GM18861 (cell line): ENCODE data around the gene PTPRA.
"Not testable (repeated sequence)": the region's sequence is repeated elsewhere in the genome, so short reads cannot be mapped to it uniquely, and the experiment has no call there.

Experiments
- ATAC-seq: cut with Tn5 transposase; IDR thresholded peaks from one replicate; pipeline ENCODE4 v1.9.1; 2021; ENCODE audit not compliant: unreplicated experiment

Gene PTPRA

DNA sequence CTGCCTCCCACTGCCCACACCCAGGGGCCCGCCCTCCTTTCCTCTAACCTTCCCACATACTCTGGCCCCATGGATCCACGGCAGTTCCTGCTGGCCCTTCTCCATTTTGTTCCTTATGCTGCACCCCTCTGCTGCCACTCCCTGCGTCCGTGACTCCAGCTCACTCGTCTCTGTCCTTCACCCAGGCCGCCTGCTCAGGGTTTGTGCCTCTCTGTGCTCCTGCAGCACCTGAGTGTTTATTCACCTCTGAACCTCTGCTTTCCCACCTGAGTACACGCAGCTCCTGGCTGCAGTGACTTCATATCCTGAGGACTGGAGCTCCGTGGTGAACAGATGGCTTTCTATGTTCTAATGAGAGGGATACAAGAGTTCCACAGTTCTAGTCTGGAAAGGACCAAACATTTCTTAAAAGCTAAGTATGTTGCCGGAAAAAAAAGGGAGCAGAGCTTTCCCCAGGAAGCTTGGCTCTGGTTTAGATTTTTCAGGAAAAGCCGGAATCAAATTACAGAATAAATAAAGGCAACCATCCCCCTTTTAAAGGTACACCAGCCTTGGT, 168.7 kb downstream of the PTPRA start:
- ATAC-seq, result no peak

- ATAC-seq, result no peak
Observed at GRCh38 chr20:3042625-3043024, 169.3 kb downstream of the PTPRA start.

DNA sequence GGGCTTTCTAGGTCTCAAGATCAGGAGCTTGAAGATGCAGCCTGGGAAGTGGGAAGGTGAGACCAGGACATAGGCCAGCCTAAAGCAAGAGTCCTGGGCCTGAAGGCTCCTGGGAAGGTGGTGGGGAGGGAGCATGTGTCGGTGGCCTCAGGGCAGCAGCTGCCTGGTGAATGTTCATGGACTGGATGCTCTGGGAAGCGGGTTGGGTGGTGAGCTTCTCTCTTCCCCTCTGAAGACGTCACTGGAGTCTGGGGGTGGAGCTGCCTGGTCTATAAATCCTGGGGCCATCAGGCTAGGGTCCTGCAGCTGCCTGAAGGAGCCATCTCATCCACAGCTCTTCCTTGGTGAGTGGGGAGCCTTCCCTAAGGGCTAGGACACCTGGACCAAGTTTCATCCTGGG, 170.0 kb downstream of the PTPRA start, which contains the start of gene GNRH2:
GNRH2 (plus strand) TSS at position 301 of the 400 bp plus-strand sequence. CDS start 793 bp downstream, outside the sequence.
- no peak for ATAC-seq

DNA sequence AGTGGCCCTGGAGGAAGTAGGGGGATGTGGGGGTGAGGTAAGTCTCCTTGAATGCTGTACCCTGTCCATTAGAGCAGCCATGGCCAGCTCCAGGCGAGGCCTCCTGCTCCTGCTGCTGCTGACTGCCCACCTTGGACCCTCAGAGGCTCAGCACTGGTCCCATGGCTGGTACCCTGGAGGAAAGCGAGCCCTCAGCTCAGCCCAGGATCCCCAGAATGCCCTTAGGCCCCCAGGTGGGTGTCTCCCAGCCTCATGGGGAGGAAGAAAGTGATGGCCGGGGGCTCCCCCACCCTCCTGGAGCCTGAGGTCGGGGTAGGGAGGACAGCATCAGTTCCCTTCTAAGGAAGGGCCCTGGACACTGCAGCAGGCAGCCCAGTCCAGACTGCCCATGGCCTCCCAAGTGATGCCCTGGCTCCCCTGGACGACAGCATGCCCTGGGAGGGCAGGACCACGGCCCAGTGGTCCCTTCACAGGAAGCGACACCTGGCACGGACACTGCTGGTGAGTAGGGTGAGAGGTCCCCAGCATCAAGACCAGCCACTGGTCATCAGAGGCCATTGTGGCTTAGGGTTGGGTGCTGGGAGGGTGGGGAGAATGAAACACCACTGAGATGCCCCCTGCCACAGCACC, 171.2 kb downstream of the PTPRA start:
- ATAC-seq, result no peak

DNA sequence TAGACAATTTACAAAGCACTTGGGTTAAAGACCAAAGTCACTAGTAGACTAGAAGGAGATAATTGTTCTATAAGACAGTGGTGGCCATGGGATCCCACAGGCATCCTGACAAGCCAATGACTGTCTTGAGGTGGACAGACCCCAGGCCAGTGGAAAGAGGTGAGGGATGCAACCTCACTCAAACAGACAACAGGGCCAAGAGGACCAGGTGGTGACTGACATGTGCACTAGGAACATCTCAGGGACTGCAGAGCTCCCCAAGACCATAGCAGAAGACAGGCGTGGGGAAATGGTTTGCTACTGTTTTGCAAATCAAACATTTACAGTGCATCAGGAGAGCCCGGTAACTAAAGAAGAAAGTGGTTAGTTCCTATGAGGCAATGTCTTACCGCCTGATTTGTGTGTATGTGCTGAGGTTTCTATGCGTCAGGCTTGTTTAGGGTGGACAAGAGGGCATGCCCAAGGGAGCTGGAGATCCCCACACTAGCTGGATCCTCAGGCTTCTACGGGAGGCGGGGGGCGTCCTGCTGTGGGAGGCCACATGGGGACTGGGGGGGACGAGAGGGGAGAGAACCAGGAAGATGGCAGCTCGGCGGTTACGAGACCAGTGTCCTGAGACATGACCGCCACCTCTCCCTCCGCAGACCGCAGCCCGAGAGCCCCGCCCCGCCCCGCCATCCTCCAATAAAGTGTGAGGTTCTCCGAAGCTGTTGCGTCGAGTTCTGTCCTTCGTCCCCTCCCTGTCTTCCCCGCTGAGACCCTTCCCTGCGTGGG, 171.9 kb downstream of the PTPRA start:
- peak; percentile 17 for ATAC-seq

- peak; percentile 85 for ATAC-seq
Observed at GRCh38 chr20:3045816-3046676, 172.8 kb downstream of the PTPRA start, which contains the start of gene MRPS26. TSS of gene MRPS26 (plus strand) at chr20:3046052. CDS start at chr20:3046069, 17 bp downstream.

- ATAC-seq, result no peak
Observed at GRCh38 chr20:3046677-3047462, 173.6 kb downstream of the PTPRA start.

DNA sequence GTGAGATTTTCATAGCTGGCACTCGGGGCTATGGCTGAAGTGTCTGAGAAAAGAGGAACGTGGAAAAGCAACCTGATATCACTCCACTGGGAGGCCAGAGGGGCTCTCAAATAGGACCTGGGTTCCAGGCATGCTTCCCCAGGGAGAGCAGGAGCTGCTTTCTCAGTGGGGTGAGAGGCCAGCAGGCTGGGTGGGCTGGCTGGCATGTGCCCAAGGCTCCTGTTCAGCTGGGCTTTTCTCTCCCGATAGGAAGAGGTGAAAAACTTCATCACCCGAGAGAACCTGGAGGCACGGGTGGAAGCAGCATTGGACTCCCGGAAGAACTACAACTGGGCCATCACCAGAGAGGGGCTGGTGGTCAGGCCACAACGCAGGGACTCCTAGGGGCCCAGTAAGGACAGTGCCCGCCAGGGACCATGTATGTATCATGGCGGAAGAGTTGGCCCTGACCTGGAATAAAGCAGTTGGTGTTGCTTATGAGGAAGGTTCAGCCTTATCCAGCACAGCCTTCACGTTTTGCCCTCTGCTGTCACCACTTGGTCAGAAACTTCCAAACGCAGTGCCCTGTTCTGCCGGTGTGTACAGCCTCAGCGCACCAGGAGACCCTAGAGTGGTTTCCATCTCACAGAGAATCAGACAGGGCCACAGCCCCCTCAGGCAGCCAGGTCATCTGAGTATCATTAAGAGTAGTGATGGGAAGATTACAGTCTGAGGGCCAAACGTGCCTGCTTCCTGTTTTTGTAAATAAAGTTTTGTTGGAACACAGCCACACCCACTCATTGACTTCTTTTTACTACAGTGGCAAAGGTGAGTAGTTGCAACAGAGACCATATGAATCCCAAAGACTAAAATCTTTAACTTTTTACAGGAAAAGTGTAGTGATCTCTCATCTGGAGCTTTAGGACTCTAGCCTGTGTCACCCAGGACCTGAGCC, 174.5 kb downstream of the PTPRA start:
- no peak for ATAC-seq

DNA sequence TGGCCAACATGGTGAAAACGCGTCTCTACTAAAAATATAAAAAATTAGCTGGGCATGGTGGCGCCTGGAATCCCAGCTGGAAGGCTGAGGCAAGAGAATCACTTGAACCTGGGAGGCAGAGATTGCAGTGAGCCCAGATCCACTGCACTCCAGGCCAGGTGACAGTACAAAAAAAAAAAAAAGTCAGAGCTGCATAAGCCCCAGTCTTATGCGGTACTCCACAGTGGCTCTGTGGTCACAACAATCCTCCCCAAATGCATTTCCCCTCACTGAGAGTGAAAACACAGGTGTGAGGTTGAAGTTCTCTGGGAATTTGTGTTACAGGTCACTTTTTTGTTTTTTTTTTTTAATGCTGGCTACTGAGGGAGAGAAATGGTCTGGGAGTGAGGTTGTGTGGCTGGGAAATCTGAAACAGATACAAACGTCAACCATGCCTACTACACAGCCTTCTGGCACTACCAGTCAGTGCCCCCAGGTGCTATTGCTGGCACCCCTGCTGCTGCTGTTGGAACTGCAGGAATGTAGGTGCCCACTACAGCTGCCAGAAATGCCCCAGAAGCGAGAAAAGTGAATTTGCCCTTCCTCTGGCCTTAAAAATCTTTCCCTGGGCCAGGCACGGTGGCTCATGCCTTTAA, 178.2 kb downstream of the PTPRA start:
- ATAC-seq, result no peak

DNA sequence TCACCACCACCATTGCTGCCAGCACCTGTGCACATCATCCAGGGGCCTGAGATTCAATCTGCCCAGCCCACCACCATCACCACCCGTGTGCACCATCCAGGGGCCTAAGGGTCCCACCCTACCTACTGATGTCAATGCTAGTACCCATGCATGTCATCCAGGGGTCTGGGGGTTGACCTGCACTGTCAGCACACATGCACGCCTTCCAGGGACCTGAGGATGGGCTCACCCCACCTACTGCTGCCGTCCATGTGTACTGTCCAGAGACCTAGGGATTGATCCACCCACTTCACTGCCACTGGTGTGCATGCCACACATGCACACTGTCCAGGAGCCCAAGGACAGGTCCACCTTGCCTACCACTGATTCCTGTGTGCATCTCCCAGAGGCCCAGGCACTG, 186.2 kb downstream of the PTPRA start:
- no peak for ATAC-seq

GRCh38 chr20:3064119-3064518, 190.8 kb downstream of the PTPRA start:
- ATAC-seq, result not testable (repeated sequence)

- peak; percentile 26 for ATAC-seq
Observed at GRCh38 chr20:3067139-3068014, 194.1 kb downstream of the PTPRA start.

DNA sequence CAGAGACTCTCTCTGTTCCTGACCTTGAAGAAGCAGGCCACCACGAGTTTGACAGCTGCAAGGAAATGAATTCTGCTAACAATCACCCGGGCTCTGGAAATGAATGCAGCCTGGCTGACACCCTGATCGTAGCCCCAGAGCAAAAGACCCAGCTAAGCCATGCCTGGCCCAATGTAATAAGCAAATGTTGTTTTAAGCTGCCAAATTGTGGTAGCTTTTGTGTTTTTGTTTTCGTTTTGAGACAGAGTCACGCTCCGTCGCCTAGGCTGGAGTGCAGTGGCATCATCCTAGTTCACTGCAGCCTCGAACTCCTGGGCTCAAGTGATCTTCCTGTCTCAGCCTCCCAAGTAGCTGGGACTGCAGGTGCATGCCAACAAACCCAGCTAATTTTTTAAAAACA, 194.8 kb downstream of the PTPRA start:
- peak; percentile 49 for ATAC-seq

GRCh38 chr20:3068986-3069900, 196.0 kb downstream of the PTPRA start:
- ATAC-seq, result no peak

- ATAC-seq, result no peak
Observed at GRCh38 chr20:3070725-3071124, 197.4 kb downstream of the PTPRA start.

DNA sequence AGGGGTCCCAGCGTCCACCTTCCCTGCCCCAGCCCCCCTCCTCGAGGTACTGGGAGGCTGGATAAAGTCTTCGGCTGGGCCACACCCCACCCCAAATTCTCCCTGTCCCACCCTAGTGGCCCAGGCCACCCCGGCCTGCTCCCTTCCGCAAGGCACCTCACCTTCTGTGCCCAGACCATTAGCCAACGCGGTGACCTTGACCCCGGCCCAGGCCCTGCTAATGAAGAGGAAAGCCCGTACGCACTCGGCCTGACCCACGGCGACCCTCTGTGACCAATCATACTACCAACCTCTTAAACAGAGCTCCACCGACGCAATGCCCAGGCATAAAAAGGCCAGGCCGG, 198.0 kb downstream of the PTPRA start:
- no peak for ATAC-seq
